ENCODE data around the gene MCUR1. TPM values are rescaled to one million over a fixed set of nuclear protein-coding genes. Genes with fewer than 3 reads are reported as not detected.

The MCUR1 gene
- total RNA-seq, 1 donor from 2014 or later = 24.9 TPM

DNA sequence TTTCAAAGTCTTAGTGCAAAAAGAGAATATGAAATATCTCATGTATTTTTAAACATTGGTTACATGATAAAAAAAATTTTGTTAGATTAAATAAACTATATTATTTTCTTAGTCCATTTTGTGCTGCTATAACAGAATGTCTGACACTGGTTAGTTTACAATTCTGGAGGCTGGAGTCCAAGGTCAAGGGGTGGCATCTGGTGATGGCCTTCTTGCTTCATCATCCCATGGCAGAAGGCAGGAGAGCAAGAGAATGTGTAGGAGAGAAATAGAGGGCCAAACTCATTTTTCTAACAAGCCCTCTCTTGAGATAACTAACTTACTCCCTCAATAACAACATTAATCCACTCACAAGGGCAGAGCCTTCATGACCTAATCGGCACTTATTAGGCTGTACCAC lies 11.5 kb upstream of the MCUR1 start:
- TF ChIP-seq, protein P1, sequence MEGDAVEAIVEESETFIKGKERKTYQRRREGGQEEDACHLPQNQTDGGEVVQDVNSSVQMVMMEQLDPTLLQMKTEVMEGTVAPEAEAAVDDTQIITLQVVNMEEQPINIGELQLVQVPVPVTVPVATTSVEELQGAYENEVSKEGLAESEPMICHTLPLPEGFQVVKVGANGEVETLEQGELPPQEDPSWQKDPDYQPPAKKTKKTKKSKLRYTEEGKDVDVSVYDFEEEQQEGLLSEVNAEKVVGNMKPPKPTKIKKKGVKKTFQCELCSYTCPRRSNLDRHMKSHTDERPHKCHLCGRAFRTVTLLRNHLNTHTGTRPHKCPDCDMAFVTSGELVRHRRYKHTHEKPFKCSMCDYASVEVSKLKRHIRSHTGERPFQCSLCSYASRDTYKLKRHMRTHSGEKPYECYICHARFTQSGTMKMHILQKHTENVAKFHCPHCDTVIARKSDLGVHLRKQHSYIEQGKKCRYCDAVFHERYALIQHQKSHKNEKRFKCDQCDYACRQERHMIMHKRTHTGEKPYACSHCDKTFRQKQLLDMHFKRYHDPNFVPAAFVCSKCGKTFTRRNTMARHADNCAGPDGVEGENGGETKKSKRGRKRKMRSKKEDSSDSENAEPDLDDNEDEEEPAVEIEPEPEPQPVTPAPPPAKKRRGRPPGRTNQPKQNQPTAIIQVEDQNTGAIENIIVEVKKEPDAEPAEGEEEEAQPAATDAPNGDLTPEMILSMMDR (conservative IDR thresholded peaks at IDR 0.05) = no peak
- Mint-ChIP-seq H3K4me3 (no peak overlapping the region), H3K27me3 (ENCODE audit: low read depth) (no peaks in the 10 kb centered on the region), H3K27ac (ENCODE audit: unreplicated experiment) (no peak overlapping the region), H3K36me3 (ENCODE audit: low read depth) (no peaks in the 10 kb centered on the region), H3K9me3 (peaks cover 10% of the 10 kb centered on the region), H3K4me1 (no peaks in the 10 kb centered on the region)
- no peak for DNase-seq (ENCODE audit: low read depth, low spot score)

DNA sequence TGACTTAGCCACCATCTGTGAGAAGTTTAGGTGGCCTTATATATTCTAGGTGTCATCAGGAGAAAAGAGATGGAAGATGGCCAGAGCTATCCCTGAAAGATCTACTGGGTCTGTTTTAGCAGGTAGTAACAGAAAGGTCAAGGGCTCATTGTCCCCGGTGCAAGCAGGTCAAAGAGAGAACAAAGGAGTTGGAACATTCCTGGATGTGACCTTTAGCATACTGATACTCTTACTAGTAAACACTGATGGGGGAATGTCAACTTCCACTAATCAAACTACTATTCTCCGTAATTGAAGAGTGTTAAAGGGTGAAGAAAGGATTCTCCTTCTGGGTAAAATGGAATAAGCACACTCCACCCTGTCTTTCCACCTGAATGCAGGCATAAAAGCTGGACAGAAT lies 4.0 kb upstream of the MCUR1 start:
- no peaks in the 10 kb centered on the region for H3K36me3 Mint-ChIP-seq (ENCODE audit: low read depth)
- no peak overlapping the region for H3K4me3 Mint-ChIP-seq
- TF ChIP-seq, protein P1 (conservative IDR thresholded peaks at IDR 0.05) = no peak
- no peak overlapping the region for H3K27ac Mint-ChIP-seq (ENCODE audit: unreplicated experiment)
- H3K27me3 Mint-ChIP-seq (ENCODE audit: low read depth) = no peaks in the 10 kb centered on the region
- no peak for DNase-seq (ENCODE audit: low read depth, low spot score)
- no peaks in the 10 kb centered on the region for H3K9me3 Mint-ChIP-seq
- peaks cover 15% of the 10 kb centered on the region for H3K4me1 Mint-ChIP-seq

DNA sequence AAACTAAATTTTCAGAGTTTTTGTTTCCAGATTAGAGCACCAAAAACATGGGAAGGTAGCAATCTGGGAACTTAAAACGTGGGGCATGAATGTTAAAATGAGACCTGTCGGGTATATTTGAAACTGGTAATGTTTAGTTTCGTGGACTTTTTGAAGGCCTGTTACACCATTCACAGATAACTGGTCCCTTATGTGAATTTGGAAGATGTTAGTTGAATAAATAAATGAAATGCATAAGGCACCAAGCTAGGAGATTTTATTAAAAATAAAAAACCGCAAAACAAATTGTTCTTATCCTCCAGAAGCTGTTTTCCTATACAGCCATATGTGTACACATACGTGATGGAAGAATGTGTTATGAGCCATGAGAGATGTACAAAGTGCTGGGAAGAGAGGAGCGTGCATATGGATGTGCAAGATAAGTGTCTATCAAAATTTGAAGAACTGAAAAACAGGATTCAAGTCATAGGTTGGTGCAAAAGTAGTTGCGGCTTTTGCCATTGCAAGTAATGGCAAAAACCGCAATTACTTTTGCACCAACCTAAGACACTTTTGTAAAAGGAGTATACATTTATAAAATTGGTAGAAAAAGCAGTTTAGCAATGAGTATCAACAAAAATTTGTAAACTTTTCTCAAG lies 700 bp upstream of the MCUR1 start:
- no peaks in the 10 kb centered on the region for H3K27me3 Mint-ChIP-seq (ENCODE audit: low read depth)
- no peaks in the 10 kb centered on the region for H3K36me3 Mint-ChIP-seq (ENCODE audit: low read depth)
- no peak overlapping the region for H3K27ac Mint-ChIP-seq (ENCODE audit: unreplicated experiment)
- H3K4me3 Mint-ChIP-seq = peak overlapping the region; percentile 90
- no peak for DNase-seq (ENCODE audit: low read depth, low spot score)
- peaks cover 46% of the 10 kb centered on the region for H3K4me1 Mint-ChIP-seq
- no peaks in the 10 kb centered on the region for H3K9me3 Mint-ChIP-seq
- TF ChIP-seq, protein P1 (conservative IDR thresholded peaks at IDR 0.05) = no peak

DNA sequence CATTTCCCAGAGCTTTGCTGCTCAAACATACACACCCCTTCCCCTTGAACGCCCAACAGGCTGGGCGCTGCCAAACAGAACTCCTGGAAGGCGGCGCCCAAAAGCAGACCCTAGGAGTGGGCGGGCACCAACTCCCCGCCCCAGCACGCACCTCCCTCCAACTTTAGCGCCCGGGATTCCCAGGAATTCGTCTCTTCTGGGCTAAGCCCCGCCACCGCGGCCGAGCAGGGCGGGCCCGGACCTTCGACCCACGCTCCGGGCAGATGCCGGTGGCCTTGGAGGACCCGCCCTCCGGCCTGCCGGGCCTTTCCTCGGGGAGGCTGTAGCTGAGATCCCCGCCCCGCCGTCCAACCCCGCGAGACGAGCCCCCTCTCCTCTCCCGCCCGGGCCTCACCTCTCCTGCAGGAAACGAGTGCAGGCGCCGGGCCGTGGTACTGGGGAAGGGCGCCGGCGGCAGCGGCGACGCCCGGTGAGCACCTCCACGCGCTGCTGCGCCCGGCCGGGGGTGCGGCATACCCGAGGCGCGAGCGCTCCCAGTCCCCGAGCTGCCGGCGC lies 659 bp downstream of the MCUR1 start:
- Mint-ChIP-seq H3K27me3 (ENCODE audit: low read depth) (no peaks in the 10 kb centered on the region), H3K4me3 (peak overlapping the region; percentile 99), H3K9me3 (no peaks in the 10 kb centered on the region), H3K36me3 (ENCODE audit: low read depth) (no peaks in the 10 kb centered on the region), H3K4me1 (peaks cover 46% of the 10 kb centered on the region), H3K27ac (ENCODE audit: unreplicated experiment) (peak overlapping the region; percentile 96)
- TF ChIP-seq, protein P1 (conservative IDR thresholded peaks at IDR 0.05) = no peak
- DNase-seq (ENCODE audit: low read depth, low spot score) = peak; percentile 63

DNA sequence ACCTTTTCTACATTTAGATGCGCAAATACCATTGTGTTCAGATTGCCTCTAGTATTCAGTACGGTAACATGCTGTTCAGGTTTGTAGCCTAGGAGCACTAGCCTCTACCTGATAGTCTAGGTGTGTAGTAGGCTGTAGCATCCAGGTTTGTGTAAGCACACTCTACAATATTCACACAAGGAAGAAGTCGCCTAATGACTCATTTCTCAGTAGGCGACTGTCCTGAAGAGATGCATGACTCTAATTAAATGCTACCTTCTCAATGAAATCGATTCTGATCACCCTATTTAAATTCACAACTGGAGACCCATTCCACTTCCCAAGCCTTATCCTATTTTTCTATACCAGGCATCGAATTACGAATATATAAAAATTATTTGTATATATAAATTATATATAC lies 1.3 kb downstream of the MCUR1 start:
- no peak for DNase-seq (ENCODE audit: low read depth, low spot score)
- no peaks in the 10 kb centered on the region for H3K9me3 Mint-ChIP-seq
- TF ChIP-seq, protein P1 (conservative IDR thresholded peaks at IDR 0.05) = no peak
- peak overlapping the region; percentile 99 for H3K4me3 Mint-ChIP-seq
- no peak overlapping the region for H3K27ac Mint-ChIP-seq (ENCODE audit: unreplicated experiment)
- no peaks in the 10 kb centered on the region for H3K36me3 Mint-ChIP-seq (ENCODE audit: low read depth)
- peaks cover 46% of the 10 kb centered on the region for H3K4me1 Mint-ChIP-seq
- H3K27me3 Mint-ChIP-seq (ENCODE audit: low read depth) = no peaks in the 10 kb centered on the region
